Suprapubic skin (tissue), 4 donors: Measurements from ENCODE around the gene HAVCR1.

ENCODE experiments used
- CTCF ChIP-seq, 2 donors: fragments of 200-600 bp in 1 of 2; fragments of 450-650 bp in 1 of 2; sonication (generic) in 1 of 2; IDR thresholded peaks; one replicate each; pipeline ENCODE4 v1.5.1; 2016 to 2019; ENCODE audit warnings: antibody characterized with exemption in 2 of 2, mild to moderate bottlenecking in 1 of 2, moderate library complexity in 1 of 2
- EP300 ChIP-seq: sonication (generic); formaldehyde crosslinking; IDR thresholded peaks from one replicate; pipeline ENCODE4 v1.6.1; 2017; ENCODE audit warnings: antibody characterized with exemption
- POLR2A ChIP-seq, 2 donors: fragments of 450-650 bp; IDR thresholded peaks; one replicate each; pipeline ENCODE4 v1.6.1; 2017; ENCODE audit warnings: antibody characterized with exemption in 2 of 2, mild to moderate bottlenecking in 2 of 2, moderate library complexity in 2 of 2
- POLR2AphosphoS5 ChIP-seq, 3 donors: sonication (generic); formaldehyde crosslinking; IDR thresholded peaks; one replicate each; pipeline ENCODE4 v1.6.1; 2017; ENCODE audit warnings: antibody characterized with exemption in 3 of 3

- TF ChIP-seq CTCF (IDR thresholded peaks at IDR 0.05) (no peak), EP300 (no peak), POLR2A (IDR thresholded peaks at IDR 0.05) (no peak), POLR2AphosphoS5 (IDR thresholded peaks at IDR 0.05) (no peak)
These were observed 29.6 kb upstream of the HAVCR1 start for GRCh38 chr5:157088342-157088990.
